ENCODE measurements around the gene KPTN.

The KPTN gene

GRCh38 chr19:47483800-47484690 is at the start of gene KPTN:
TSS of gene KPTN (minus strand) at chr19:47484219. CDS start at chr19:47484160, 59 bp downstream.
- peak; percentile 91 for DNase-seq

- no peak for DNase-seq
Observed at GRCh38 chr19:47531640-47532387, 47.8 kb upstream of the KPTN start.

- no peak for DNase-seq
Observed at GRCh38 chr19:47529018-47529742, 45.2 kb upstream of the KPTN start.

GRCh38 chr19:47526798-47527197 is 42.8 kb upstream of the KPTN start:
- DNase-seq: no peak

GRCh38 chr19:47523473-47523872 is 39.5 kb upstream of the KPTN start:
- DNase-seq: no peak

GRCh38 chr19:47521473-47522180 is 37.6 kb upstream of the KPTN start:
- no peak for DNase-seq

- no peak for DNase-seq
Observed at GRCh38 chr19:47520839-47521238, 36.8 kb upstream of the KPTN start.

- DNase-seq: no peak
Observed at GRCh38 chr19:47520343-47520806, 36.4 kb upstream of the KPTN start.

- no peak for DNase-seq
Observed at GRCh38 chr19:47518854-47519253, 34.8 kb upstream of the KPTN start.

GRCh38 chr19:47518139-47518538 is 34.1 kb upstream of the KPTN start:
- no peak for DNase-seq

- peak; percentile 100 for DNase-seq
Observed at GRCh38 chr19:47514869-47515588, 31.0 kb upstream of the KPTN start, which contains the start of gene NAPA. TSS of gene NAPA (minus strand) at chr19:47515063. CDS start at chr19:47514940, 123 bp downstream.

GRCh38 chr19:47514151-47514868 is 30.3 kb upstream of the KPTN start:
- no peak for DNase-seq

- no peak for DNase-seq
Observed at GRCh38 chr19:47512948-47513319, 28.9 kb upstream of the KPTN start.

- DNase-seq: peak; percentile 28
Observed at GRCh38 chr19:47512183-47512947, 28.3 kb upstream of the KPTN start.

- DNase-seq: no peak
Observed at GRCh38 chr19:47511681-47512080, 27.7 kb upstream of the KPTN start.

- no peak for DNase-seq
Observed at GRCh38 chr19:47511128-47511517, 27.1 kb upstream of the KPTN start.

- DNase-seq: no peak
Observed at GRCh38 chr19:47510516-47511127, 26.6 kb upstream of the KPTN start.

GRCh38 chr19:47509973-47510372 is 26.0 kb upstream of the KPTN start:
- no peak for DNase-seq

GRCh38 chr19:47509170-47509847 is 25.3 kb upstream of the KPTN start:
- DNase-seq: no peak

All from fibroblast of skin of right biceps (primary cell).